HG03457 (cell line): Measurements from ENCODE around the gene ERN1.
"Not testable (repeated sequence)": the region's sequence is repeated elsewhere in the genome, so short reads cannot be mapped to it uniquely, and the experiment has no call there.

Experiments used
- ATAC-seq: cut with Tn5 transposase; IDR thresholded peaks from one replicate; pipeline ENCODE4 v1.9.1; 2021; ENCODE audit warnings: moderate number of reproducible peaks; ENCODE audit not compliant: unreplicated experiment

The ERN1 gene

GRCh38 chr17:64037180-64037579 lies 92.8 kb downstream of the ERN1 start:
- no peak for ATAC-seq

DNA sequence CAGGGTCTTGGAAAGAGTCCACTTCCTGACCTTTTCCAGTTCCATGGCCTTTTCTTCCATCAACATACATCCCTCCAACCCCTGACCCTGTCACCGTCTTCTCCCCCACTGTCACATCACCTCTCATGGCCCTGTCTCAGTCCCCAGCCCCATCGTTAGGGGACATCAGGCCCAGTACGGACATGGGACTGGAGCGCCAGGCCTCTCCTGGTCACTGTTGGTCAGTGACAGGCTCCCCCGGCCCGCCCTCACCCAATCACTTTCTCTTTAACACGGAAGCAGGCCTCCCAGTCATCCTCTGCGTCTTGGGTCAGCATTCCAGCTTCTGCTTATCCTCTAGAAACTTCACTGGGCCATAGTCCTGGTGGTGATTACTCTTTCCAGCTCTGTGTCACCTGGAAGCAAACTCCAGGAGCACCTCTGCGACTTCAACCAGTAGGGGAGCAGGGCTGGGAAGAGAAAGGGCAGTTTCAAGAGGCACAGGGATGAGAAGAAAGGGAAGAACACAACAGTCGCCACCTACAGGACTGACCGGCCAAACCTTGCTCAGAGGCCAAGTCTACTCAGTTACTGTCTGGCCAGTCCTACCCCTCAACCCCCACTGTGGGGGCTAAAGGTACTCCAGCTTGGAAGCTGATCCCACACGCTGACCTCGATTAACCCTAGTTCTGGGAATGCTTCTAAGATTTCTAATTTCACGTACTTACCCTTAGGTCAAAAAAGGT lies 93.6 kb downstream of the ERN1 start:
- ATAC-seq, result no peak

DNA sequence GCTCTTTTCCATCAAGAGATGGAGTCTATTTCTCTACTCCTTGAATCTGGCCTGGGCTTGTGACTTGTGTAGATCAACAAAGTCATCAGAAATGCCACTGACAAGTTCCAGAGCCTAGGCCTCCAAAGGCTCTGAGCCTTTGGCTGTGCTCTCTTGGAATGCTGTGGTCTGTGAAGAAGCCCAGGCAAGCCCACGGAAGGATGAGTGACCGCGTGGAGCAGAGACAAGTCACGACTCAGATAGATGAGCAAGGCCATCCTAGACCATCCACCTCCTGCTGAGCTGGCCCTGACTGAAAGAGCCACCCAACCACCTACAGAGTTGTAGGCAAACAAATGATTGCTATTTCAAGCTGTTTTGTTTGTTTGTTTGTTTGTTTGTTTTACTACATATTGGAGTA lies 97.9 kb downstream of the ERN1 start:
- no peak for ATAC-seq

- ATAC-seq, result no peak
These were observed 101.0 kb downstream of the ERN1 start for GRCh38 chr17:64028874-64029464.

DNA sequence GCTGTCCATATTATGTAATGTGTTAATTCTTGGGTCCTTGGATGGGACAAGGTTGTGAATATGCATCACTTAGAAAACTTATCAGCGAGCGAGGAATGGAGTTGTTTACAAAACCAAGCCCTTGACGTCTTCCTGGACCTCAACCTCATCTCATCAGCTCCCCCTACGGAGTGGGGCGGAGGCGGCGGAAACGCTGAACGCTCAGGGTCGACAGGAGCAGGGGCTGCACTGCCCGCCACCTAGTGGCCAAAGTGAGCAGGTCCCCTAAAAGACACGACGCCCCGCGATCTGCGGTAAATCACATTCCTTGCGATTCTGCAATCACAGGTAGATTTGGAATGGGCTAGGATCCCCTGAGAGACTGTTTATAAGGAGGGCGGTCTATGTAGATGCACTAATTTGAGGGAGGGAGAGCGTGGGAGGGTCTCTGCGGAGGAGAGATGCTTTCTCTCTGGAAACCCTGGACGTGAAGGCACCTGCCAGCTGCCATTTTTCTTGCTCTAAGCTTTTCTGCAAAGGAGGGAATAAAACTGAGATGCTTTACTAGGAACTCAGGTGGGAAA lies 104.1 kb downstream of the ERN1 start:
- no peak for ATAC-seq

DNA sequence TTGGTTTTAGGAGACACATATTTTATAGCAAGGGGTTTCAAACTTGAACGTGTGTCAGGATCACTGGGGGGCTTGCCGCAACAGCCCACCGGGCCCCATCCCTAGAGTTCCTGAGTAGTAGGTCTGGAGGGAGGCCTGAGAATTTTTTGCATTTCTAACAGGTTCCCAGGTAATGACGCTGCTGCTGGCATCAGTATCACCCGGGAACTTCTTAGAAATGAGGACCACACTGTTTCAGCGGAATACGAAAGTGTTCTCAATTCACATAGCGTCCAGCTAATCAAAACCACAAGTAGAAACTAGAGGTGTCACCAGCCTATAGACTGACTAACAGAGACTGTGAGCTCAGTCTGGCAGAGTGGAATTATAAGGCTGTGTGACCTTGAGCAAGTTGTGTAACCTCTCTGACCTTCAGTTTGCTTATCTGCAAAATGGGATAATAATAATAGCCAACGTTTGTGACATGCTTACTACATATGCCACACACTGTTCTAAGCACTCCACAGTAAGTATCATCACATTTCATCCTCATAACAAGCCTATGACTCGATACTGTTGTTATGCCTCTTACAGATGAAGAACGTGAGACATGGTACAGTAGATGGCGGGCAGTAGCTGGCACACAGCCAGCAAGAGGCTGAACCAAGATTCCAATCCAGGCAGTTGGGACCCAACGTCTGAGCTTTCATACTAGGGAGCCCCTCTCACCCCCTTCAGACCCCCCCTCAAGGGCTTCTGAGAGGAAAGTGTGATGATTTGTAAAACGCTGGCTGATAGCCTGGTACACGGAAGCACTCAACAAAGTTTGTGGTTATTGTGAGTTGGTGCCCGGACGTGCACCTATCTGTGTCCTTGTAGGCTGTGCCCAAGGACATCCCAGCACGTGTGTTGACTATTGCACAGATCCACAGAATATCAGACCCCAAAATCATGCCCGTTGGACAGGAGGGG lies 104.9 kb downstream of the ERN1 start:
- no peak for ATAC-seq

DNA sequence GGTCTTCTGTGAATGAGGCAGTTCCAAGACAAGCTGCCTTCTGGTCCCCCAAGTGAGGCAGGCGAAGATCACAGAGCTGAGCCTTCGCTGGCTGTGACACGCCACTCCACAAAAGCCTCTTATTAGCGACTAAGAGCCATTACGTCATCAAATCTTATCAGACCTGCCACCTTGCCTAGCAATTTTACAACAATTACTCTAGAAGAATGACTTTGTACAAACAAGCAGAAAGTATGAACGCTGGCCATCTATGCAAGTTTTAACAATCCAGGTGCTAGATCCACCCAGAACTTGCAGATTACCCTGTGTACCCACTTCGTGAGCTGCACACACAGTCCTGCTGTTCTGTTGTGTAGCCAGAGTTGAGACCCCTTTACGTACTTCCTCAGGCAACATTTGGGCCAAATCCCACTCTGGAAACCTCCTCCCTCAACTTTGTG lies 105.7 kb downstream of the ERN1 start:
- ATAC-seq, result no peak

DNA sequence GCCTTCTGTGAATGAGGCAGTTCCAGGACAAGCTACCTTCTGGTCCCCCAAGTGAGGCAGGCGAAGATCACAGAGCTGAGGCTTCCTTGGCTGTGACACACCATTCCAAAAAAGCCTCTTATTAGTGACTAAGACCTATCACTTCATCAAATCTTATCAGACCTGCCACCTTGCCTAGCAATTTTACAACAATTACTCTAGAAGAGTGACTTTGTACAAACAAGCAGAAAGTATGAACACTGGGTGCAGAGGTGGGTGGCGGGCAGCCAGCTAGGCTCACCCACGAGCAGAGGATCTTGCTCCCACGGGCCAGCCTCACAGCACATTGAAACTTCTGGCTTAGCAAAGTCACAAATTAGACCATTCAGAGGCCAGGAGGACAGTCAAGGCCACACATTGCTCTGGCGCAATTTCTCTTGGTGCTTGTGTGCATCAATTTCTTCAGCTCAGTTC lies 107.3 kb downstream of the ERN1 start:
- no peak for ATAC-seq

DNA sequence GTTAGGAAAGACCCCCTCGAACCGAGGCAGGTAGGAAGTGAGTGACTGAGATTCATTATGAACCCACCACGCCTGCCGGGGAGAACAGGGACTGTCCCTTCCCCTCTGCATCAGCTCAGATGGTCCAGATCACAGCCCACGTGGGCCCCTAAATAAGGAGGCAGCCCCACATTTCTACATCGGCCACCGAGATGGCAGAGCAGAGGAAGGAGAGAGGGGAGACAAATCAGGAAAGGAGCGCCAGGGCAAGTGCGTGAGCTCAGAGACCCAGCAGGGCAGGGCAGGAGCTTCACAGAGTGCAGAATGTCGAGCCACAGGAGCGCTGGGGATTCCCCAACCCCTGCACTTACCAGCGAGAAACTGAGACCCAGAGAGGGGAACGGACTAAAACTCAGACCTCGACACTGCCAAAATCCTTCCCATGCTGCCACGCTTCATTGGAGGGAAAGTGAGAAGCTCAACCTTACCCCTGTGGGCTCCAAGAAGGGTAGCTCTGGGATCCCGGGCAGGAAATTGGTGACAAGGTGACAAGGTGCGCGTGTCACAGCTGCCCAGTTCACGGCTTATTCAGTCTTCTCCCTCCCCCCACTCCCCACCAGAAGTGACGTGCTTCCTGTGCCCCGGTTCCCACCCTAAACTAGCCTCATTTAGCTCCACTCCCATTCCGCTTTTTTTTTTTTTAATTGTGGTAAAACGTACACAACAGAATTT lies 109.7 kb downstream of the ERN1 start, which contains the start of gene ICAM2:
ICAM2 (minus strand) TSS at position 578 of the 711 bp plus-strand sequence. CDS start 13,942 bp downstream, outside the sequence.
- peak; percentile 50 for ATAC-seq

- ATAC-seq, result not testable (repeated sequence)
These were observed 110.4 kb downstream of the ERN1 start for GRCh38 chr17:64019551-64019961.

GRCh38 chr17:64017381-64017980 lies 112.5 kb downstream of the ERN1 start:
- no peak for ATAC-seq

GRCh38 chr17:64016974-64017373 lies 113.0 kb downstream of the ERN1 start:
- ATAC-seq, result no peak

DNA sequence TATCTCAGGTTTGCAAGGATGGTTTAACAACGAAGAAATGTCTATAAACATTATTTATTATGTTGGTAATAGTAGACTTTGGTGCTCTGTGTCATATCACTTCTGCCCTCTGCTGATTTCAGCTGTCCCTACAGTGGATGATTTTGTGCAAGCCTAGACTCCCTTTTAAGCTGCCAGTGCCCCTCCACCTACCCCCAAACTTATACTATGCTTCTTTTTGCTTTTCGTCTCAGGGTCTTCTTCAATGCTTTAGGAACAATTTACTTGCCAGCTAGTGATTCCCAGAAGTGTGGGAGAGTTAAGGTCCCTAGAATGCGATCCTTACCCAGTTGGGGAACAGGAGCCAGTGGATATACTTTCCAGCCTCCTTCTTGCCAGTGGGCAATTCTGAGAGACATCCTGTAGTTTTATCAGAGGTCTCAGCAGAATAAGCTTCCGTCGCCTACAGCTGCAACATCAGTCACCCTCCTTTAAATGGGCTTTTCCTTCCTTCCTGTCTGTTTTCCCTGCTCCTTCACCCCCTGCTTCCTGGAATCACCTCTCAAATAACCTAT lies 113.6 kb downstream of the ERN1 start:
- no peak for ATAC-seq

DNA sequence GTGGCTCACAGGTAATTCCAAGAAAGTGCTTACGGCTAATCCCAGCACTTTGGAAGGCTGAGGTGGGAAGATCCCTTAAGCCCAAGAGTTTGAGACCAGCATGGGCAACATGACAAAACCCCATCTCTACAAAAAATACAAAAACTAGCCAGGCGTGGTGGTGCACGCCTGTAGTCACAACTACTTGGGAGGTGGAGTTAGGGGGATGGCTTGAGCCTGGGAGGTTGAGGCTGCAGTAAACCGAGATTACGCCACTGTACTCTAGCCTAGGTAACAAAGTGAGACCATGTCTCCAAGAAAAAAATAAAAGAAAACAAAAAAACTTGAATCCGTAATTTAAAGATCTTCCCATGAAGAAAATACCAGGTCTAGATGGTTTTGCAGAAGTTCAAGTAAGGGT lies 114.5 kb downstream of the ERN1 start:
- no peak for ATAC-seq

GRCh38 chr17:64009571-64010402 lies 120.2 kb downstream of the ERN1 start:
- ATAC-seq, result no peak

DNA sequence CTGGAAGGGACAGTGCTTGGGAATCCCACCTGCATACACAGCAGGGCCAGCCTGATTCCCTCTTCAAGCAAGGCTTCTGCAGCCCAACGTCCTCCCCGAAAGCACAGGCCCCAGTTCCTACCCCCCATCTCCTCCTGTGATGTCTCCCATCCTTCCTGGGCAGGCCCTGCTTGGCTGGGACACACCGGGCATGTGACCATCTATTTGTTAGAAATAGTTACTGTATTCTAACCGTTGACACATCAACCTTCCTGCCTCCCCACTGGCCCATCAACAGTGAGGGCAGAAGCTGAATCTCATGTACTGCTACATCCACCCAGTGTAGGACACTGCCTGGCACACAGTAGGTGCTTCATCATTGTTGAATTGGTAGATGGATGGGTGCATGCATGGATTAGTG lies 121.1 kb downstream of the ERN1 start:
- no peak for ATAC-seq

DNA sequence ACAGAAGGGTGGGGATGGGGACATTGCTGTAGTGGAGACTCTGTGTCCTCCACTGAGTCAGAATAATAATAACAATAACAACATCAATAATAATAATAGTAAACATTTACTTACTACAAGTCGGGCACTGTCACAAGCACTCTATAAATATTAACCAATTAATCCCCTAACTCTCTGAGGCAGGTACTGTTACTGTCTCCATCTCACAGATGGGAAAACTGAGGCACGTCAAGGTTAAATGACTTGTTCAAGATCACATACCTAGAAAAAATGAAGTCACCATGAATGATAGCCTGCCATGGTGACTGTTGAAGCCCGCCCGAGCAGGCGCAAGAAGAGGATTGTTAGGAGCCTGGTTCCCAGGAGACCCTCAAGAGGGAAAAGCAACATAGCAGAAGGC lies 121.6 kb downstream of the ERN1 start:
- ATAC-seq, result no peak

DNA sequence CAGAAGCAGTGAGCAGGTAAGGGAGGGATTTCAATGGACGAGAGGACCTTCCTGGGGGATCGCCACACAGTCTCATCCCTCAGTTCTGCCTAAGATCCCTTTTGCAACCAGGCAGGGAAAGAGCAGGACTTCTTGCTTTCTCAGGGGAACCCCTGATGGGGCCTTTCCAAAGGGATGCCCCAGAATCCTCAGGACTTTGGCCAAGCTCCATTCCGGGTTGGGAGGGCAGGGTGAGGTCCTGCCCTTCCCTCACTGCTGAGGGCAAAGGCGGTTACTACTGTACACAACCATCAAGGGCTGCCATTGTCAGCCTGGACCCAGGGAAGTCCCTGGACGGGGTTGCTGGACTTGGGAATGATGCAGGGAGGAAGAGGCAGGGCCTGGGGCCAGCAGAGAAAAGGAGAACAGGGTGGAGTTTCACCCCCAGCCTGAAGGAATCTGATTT lies 122.1 kb downstream of the ERN1 start:
- ATAC-seq, result no peak
